ENCODE results near the gene PSMD14. TPM values are rescaled to one million over a fixed set of nuclear protein-coding genes. Genes with fewer than 3 reads are reported as not detected.

Gene PSMD14
- total RNA-seq, 1 experiment from 2014 or later = 83.7 TPM

DNA sequence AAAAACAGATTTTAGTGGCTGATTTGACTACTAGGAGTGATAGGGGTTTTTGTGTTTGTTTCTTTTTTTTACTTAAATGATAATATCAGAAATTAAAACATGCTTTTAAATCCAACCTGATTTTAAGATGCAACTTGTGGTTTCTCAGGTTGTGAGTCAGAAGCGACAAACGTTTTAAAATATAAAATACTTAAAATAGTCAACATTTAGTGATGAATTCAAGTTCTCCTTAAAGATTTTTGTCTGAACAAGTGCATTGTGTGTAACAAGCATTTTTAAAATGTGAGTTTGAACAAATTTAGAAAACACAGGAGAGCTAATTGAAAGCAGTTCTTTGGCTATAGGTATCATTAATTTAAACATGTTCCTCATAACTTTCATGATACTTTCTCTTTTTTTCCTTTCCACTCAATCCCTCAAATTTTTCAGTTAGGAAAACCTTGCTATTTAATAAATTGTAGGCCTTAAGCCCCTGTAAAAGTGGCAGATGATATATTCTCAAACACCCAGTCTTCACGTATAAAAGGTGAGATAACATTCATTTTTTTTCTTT is 111.5 kb downstream of the PSMD14 start:
- TF ChIP-seq, protein P1, sequence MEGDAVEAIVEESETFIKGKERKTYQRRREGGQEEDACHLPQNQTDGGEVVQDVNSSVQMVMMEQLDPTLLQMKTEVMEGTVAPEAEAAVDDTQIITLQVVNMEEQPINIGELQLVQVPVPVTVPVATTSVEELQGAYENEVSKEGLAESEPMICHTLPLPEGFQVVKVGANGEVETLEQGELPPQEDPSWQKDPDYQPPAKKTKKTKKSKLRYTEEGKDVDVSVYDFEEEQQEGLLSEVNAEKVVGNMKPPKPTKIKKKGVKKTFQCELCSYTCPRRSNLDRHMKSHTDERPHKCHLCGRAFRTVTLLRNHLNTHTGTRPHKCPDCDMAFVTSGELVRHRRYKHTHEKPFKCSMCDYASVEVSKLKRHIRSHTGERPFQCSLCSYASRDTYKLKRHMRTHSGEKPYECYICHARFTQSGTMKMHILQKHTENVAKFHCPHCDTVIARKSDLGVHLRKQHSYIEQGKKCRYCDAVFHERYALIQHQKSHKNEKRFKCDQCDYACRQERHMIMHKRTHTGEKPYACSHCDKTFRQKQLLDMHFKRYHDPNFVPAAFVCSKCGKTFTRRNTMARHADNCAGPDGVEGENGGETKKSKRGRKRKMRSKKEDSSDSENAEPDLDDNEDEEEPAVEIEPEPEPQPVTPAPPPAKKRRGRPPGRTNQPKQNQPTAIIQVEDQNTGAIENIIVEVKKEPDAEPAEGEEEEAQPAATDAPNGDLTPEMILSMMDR (conservative IDR thresholded peaks at IDR 0.05) = no peak
- no CpG with 5 or more reads among the region's 3 CpGs for WGBS (ENCODE audit: extremely low coverage, insufficient read length, low lambda C conversion rate)
- peak overlapping the region in 1 of 2 experiments; percentile 78; a peak in 2 of 5 replicates for H3K4me3 Mint-ChIP-seq

More for the DNA sequence above, 111.5 kb downstream of the PSMD14 start:
- H3K9ac ChIP-seq (ENCODE audit: extremely low read depth, insufficient read length, low read length) = no peak overlapping the region
- no peaks in the 10 kb centered on the region for H3K79me1 ChIP-seq (ENCODE audit: insufficient read depth, low read depth, low read length, poor library complexity, severe bottlenecking)
- H3K56ac ChIP-seq (ENCODE audit: insufficient read length, low read depth, low read length) = no peak overlapping the region
- no peak overlapping the region for H2BK120ac ChIP-seq (ENCODE audit: low read depth, low read length, poor library complexity, severe bottlenecking)
- Mint-ChIP-seq H3K27me3 (ENCODE audit: low read depth) (peaks cover 98% of the 10 kb centered on the region), H3K36me3 (ENCODE audit: insufficient read depth in 1 of 3, low read depth in 3 of 3) (peaks cover 0 to 2% (median 0%) of the 10 kb centered on the region in 3 experiments; a peak in 1 of 7 replicates), H3K9me3 (peaks cover 3 to 8% of the 10 kb centered on the region in 2 experiments; a peak in 2 of 5 replicates), H3K27ac (no peak overlapping the region), H3K4me1 (peaks cover 46 to 66% of the 10 kb centered on the region in 2 experiments)
- peaks cover 98% of the 10 kb centered on the region for H3K27me3 ChIP-seq (ENCODE audit: insufficient read depth, low read length)
- H3K23me2 ChIP-seq (ENCODE audit: insufficient read length, low read depth, low read length, poor library complexity, severe bottlenecking) = peaks cover 12% of the 10 kb centered on the region
- H3K14ac ChIP-seq (ENCODE audit: insufficient read depth, low read length) = no peak overlapping the region
- no peak overlapping the region for H2BK20ac ChIP-seq (ENCODE audit: low read depth, low read length, poor library complexity, severe bottlenecking)
- no peak overlapping the region for H4K5ac ChIP-seq (ENCODE audit: insufficient read length, low read depth, low read length)
- no peaks in the 10 kb centered on the region for H3K9me3 ChIP-seq (ENCODE audit: control insufficient read depth, low read depth, low read length)
- H2AFZ ChIP-seq (ENCODE audit: low read length) = no peak overlapping the region
- no peak overlapping the region for H3K18ac ChIP-seq (ENCODE audit: insufficient read length, low read depth, low read length)
- no peaks in the 10 kb centered on the region for H3K79me2 ChIP-seq (ENCODE audit: insufficient read depth, low read length)
- H3K4me1 ChIP-seq (ENCODE audit: insufficient read depth, low read length) = no peaks in the 10 kb centered on the region
- no peak overlapping the region for H2BK12ac ChIP-seq (ENCODE audit: insufficient read length, low read depth, low read length)
- no peaks in the 10 kb centered on the region for H4K20me1 ChIP-seq (ENCODE audit: control insufficient read depth, insufficient read depth, insufficient read length)
- H3K4me2 ChIP-seq (ENCODE audit: insufficient read depth, insufficient read length, low read length) = no peak overlapping the region
- no peak overlapping the region for H4K91ac ChIP-seq (ENCODE audit: insufficient read length, low read depth, low read length)
- H3K27ac ChIP-seq (ENCODE audit: insufficient read length, low read depth, low read length) = no peak overlapping the region
- no peak overlapping the region for H3K4ac ChIP-seq (ENCODE audit: low read depth, low read length)
- DNase-seq = no peak
- H3T11ph ChIP-seq (ENCODE audit: low read length) = no peak overlapping the region
- H2BK5ac ChIP-seq (ENCODE audit: insufficient read length, low read length) = no peak overlapping the region
- no peak overlapping the region for H2AK5ac ChIP-seq (ENCODE audit: insufficient read length, low read length)
- H2BK15ac ChIP-seq (ENCODE audit: low read depth, low read length) = no peak overlapping the region
- no peak overlapping the region for H4K8ac ChIP-seq (replicated peaks; ENCODE audit: insufficient read length, low read depth, low read length)
- no peak overlapping the region for H3K23ac ChIP-seq (ENCODE audit: insufficient read length, low read depth, low read length)
